ENCODE measurements around the gene DUOX1.

The DUOX1 gene

GRCh38 chr15:45094358-45094730, 35.5 kb upstream of the DUOX1 start:
- Histone ChIP-seq H3K27ac (replicated peaks) (no peak overlapping the region), H3K27me3 (ENCODE audit: insufficient read depth, poor library complexity, severe bottlenecking) (no peaks in the 10 kb centered on the region), H3K4me3 (replicated peaks; ENCODE audit: insufficient read depth, low read length) (no peak overlapping the region)
- DNase-seq (ENCODE audit: low read depth in 1 of 2, low spot score in 1 of 2): no peak
- no peak for TF ChIP-seq GABPA (IDR thresholded peaks at IDR 0.05; ENCODE audit: low read depth)
- no peak for TF ChIP-seq REST (IDR thresholded peaks at IDR 0.05; ENCODE audit: insufficient replicate concordance, low read depth)
- TF ChIP-seq SPI1 (IDR thresholded peaks at IDR 0.05; ENCODE audit: borderline replicate concordance, low read depth): no peak
- TF ChIP-seq POLR2AphosphoS5 (IDR thresholded peaks at IDR 0.05; ENCODE audit: low read depth): no peak
- TF ChIP-seq, protein P1, sequence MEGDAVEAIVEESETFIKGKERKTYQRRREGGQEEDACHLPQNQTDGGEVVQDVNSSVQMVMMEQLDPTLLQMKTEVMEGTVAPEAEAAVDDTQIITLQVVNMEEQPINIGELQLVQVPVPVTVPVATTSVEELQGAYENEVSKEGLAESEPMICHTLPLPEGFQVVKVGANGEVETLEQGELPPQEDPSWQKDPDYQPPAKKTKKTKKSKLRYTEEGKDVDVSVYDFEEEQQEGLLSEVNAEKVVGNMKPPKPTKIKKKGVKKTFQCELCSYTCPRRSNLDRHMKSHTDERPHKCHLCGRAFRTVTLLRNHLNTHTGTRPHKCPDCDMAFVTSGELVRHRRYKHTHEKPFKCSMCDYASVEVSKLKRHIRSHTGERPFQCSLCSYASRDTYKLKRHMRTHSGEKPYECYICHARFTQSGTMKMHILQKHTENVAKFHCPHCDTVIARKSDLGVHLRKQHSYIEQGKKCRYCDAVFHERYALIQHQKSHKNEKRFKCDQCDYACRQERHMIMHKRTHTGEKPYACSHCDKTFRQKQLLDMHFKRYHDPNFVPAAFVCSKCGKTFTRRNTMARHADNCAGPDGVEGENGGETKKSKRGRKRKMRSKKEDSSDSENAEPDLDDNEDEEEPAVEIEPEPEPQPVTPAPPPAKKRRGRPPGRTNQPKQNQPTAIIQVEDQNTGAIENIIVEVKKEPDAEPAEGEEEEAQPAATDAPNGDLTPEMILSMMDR (IDR thresholded peaks at IDR 0.05; ENCODE audit: insufficient read depth, low read length): no peak

DNA sequence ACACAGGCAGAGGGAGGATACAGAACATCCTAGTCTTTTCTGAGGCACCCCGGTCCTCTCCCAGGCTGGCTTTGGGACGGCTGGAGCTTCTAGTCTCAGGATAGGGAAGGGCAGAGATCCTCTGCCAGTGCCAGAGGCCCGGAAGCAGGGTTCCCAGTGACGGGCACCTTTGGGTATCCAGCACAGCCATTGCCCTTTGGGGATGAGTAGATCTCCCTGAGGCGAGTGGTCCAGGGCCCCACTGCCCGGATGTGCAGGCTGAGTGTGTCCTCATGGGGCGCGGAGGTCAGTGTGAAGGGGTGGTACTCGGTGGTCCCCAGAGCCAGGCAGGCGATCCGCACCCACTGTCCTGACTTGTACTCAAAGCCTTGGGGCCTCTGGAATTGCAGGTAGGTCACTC, 34.1 kb upstream of the DUOX1 start:
- no peak overlapping the region for H3K4me3 ChIP-seq (replicated peaks; ENCODE audit: insufficient read depth, low read length)
- TF ChIP-seq, protein P1 (IDR thresholded peaks at IDR 0.05; ENCODE audit: insufficient read depth, low read length): no peak
- TF ChIP-seq POLR2AphosphoS5 (IDR thresholded peaks at IDR 0.05; ENCODE audit: low read depth): no peak
- no peak for TF ChIP-seq REST (IDR thresholded peaks at IDR 0.05; ENCODE audit: insufficient replicate concordance, low read depth)
- TF ChIP-seq GABPA (IDR thresholded peaks at IDR 0.05; ENCODE audit: low read depth): no peak
- TF ChIP-seq SPI1 (IDR thresholded peaks at IDR 0.05; ENCODE audit: borderline replicate concordance, low read depth): no peak
- H3K27ac ChIP-seq (replicated peaks): no peak overlapping the region

DNA sequence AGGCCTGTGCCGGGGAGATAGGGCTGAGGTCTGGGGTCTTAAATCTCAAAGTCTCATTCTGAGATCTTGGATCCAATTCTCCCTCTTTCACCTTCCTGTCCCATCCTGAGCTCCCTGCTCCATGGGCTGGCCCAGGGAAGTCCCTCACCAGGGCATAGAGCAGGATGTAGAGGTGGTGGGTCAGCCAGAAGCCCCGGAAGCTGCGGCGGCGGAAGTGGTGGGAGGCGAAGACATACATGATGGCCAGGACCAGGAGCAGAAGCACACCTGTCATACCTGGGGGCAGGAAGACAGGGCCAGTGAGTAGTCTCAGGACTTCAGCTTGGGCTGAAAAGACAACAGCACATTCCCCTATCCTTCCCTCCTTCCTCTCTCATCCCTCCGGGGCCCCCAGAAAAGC, 32.3 kb upstream of the DUOX1 start:
- Histone ChIP-seq H3K27ac (replicated peaks) (no peak overlapping the region), H3K27me3 (ENCODE audit: insufficient read depth, poor library complexity, severe bottlenecking) (no peaks in the 10 kb centered on the region), H3K4me3 (replicated peaks; ENCODE audit: insufficient read depth, low read length) (no peak overlapping the region)
- TF ChIP-seq, protein P1 (IDR thresholded peaks at IDR 0.05; ENCODE audit: insufficient read depth, low read length): no peak
- TF ChIP-seq GABPA (IDR thresholded peaks at IDR 0.05; ENCODE audit: low read depth) (no peak), POLR2AphosphoS5 (IDR thresholded peaks at IDR 0.05; ENCODE audit: low read depth) (no peak), SPI1 (IDR thresholded peaks at IDR 0.05; ENCODE audit: borderline replicate concordance, low read depth) (no peak), REST (IDR thresholded peaks at IDR 0.05; ENCODE audit: insufficient replicate concordance, low read depth) (no peak)
- no peak for DNase-seq (ENCODE audit: low read depth in 1 of 2, low spot score in 1 of 2)

More for the DNA sequence above, 34.1 kb upstream of the DUOX1 start:
- H3K27me3 ChIP-seq (ENCODE audit: insufficient read depth, poor library complexity, severe bottlenecking): no peaks in the 10 kb centered on the region
- DNase-seq (ENCODE audit: low read depth in 1 of 2, low spot score in 1 of 2): no peak
